CD4-positive, alpha-beta T cell (primary cell): Measurements from ENCODE around the gene ORAI3. TPM values are rescaled to one million over a fixed set of nuclear protein-coding genes. Genes with fewer than 3 reads are reported as not detected.

Source experiments
- ATAC-seq: fragments of 200-7000 bp; cut with Tn5 transposase; one replicate; pipeline ENCODE4 v1.10.0; 2022; ENCODE audit warnings: mild to moderate bottlenecking; ENCODE audit not compliant: poor library complexity
- CTCF ChIA-PET: fragments of 350-600 bp; sonication (Branson Sonifier 250); formaldehyde crosslinking; loops from one replicate; lab custom pipeline; 2021; ENCODE audit warnings: antibody characterized with exemption, inconsistent platforms; lab: Charles Lee
- POLR2A ChIA-PET: fragments of 350-600 bp; sonication (Branson Sonifier 250); formaldehyde crosslinking; loops from one replicate; lab custom pipeline; 2021; ENCODE audit warnings: antibody characterized with exemption, inconsistent platforms; lab: Charles Lee
- DNase-seq, 14 experiments: peaks; one replicate each; pipeline ENCODE4 v3.0.0-alpha.2; 2013 to 2020; ENCODE audit warnings: mixed read lengths in 2 of 14
- H3K27ac ChIP-seq, 2 donors: one replicate each; pipeline versions ENCODE4 v1.5.1 to v1.7.0; 2013; ENCODE audit warnings: low read length in 2 of 2, low read depth in 1 of 2, mild to moderate bottlenecking in 1 of 2
- H3K27me3 ChIP-seq, 2 experiments: 1 replicate in 1 of 2; 2 replicates in 1 of 2; pipeline versions ENCODE4 v1.6.1 to v1.7.0; 2013; ENCODE audit warnings: low read length in 2 of 2, control low read depth in 1 of 2, mild to moderate bottlenecking in 1 of 2, moderate library complexity in 1 of 2; ENCODE audit not compliant: insufficient read depth in 2 of 2, control insufficient read depth in 1 of 2
- H3K36me3 ChIP-seq: one replicate; pipeline ENCODE4 v1.6.1; 2013; ENCODE audit warnings: low read length, control low read depth; ENCODE audit not compliant: insufficient read depth
- H3K4me1 ChIP-seq: one replicate; pipeline ENCODE4 v1.6.1; 2013; ENCODE audit warnings: low read length, control low read depth; ENCODE audit not compliant: insufficient read depth
- H3K4me3 ChIP-seq: one replicate; pipeline ENCODE4 v1.5.1; 2013; ENCODE audit warnings: mild to moderate bottlenecking, low read length, moderate library complexity
- H3K9me3 ChIP-seq, 2 experiments: 1 replicate in 1 of 2; 2 replicates in 1 of 2; pipeline versions ENCODE4 v1.6.1 to v1.7.0; 2013; ENCODE audit warnings: low read length in 2 of 2, mild to moderate bottlenecking in 2 of 2, control low read depth in 1 of 2, moderate library complexity in 1 of 2; ENCODE audit not compliant: control insufficient read depth in 1 of 2, insufficient read depth in 1 of 2
- H3K27ac Mint-ChIP-seq: one replicate; pipeline ENCODE4 v1.8.0; 2020; ENCODE audit warnings: mixed read lengths
- H3K27me3 Mint-ChIP-seq: one replicate; pipeline ENCODE4 v1.8.0; 2021; ENCODE audit warnings: mixed read lengths
- H3K36me3 Mint-ChIP-seq: one replicate; pipeline ENCODE4 v1.8.0; 2021; ENCODE audit warnings: low read depth, mixed read lengths
- H3K4me1 Mint-ChIP-seq: one replicate; pipeline ENCODE4 v1.8.0; 2021; ENCODE audit warnings: low read depth, mixed read lengths
- H3K4me3 Mint-ChIP-seq: one replicate; pipeline ENCODE4 v1.8.0; 2020; ENCODE audit warnings: mild to moderate bottlenecking, mixed read lengths
- H3K9me3 Mint-ChIP-seq: one replicate; pipeline ENCODE4 v1.8.0; 2020; ENCODE audit warnings: mixed read lengths
- CTCF ChIP-seq: fragments of 200-600 bp; IDR thresholded peaks from one replicate; pipeline ENCODE4 v1.8.0; 2022; ENCODE audit warnings: antibody characterized with exemption, mild to moderate bottlenecking
- intact Hi-C, 2 experiments: fragments of 100-400 bp; cut with DNase I in 1 of 2; cut with micrococcal nuclease in 1 of 2; formaldehyde crosslinking; loops; one replicate each; pipeline versions ENCODE4 v1.15.1 to v1.9.0; 2023 to 2025; cut with DNase I, micrococcal nuclease
- total RNA-seq, 174 experiments: library from RNA in 2 of 174; stranded (reverse) in 2 of 174; gene quantifications; one replicate each; pipeline ENCODE4 v1.2.3 and lab custom pipeline; 2021 to 2026

The ORAI3 gene
- total RNA-seq, 2 experiments from 2014 or later: 3.0 to 4.5 TPM

GRCh38 chr16:30941600-30942425 is 7.1 kb upstream of the ORAI3 start:
- H3K27me3 ChIP-seq: no peaks in the 10 kb centered on the region

DNA sequence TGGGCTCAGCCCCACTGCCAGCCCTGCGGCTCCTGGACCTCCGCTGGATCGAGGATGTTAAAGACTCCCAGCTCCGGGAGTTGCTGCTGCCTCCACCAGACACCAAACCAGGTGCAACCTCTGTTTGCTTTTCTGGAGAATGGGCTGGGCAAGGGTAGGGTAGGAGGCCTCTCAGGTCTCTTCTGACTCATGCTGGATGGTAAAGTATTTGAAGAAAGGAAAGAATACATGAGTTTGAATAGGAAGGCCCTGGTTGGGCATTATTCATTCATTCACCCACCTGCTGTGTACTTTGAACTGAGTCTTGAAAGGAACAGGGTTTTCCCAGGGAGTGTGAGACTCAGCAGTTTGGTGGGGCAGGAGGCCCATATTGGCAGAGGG is 6.5 kb upstream of the ORAI3 start:
- H3K4me3 ChIP-seq: no peak overlapping the region
- H3K27ac ChIP-seq: peak overlapping the region in 1 of 2 donors; percentile 52
- H3K9me3 Mint-ChIP-seq: no peaks in the 10 kb centered on the region
- no peaks in the 10 kb centered on the region for H3K27me3 ChIP-seq
- peaks cover 10% of the 10 kb centered on the region for H3K36me3 Mint-ChIP-seq
- no peak overlapping the region for H3K4me3 Mint-ChIP-seq
- peaks cover 15% of the 10 kb centered on the region for H3K4me1 Mint-ChIP-seq
- DNase-seq: no peak
- TF ChIP-seq CTCF: no peak
- ChIA-PET POLR2A (interaction anchor here (1.7 kb wide), 1 partner anchor 98 kb away, joined by 9 read pairs; no protein-coding TSS in a partner anchor), CTCF (interaction anchor here (1.0 to 2.4 kb wide), 8 partner anchors 8 to 175 kb away, joined by 3 to 14 read pairs (median 5); partner anchors contain the start of gene KAT8)
- H3K27me3 Mint-ChIP-seq: no peaks in the 10 kb centered on the region
- H3K9me3 ChIP-seq: no peaks in the 10 kb centered on the region
- H3K27ac Mint-ChIP-seq: no peak overlapping the region
- peaks cover 7% of the 10 kb centered on the region for H3K36me3 ChIP-seq
- ATAC-seq: no peak
- H3K4me1 ChIP-seq: peaks cover 13% of the 10 kb centered on the region
- intact Hi-C loops: loop anchor here (1.0 kb wide), 1 partner anchor 98 kb away; no protein-coding TSS in a partner anchor

More at GRCh38 chr16:30941600-30942425, 7.1 kb upstream of the ORAI3 start:
- Mint-ChIP-seq H3K27ac (no peak overlapping the region), H3K9me3 (no peaks in the 10 kb centered on the region), H3K36me3 (peaks cover 10% of the 10 kb centered on the region), H3K4me1 (peaks cover 19% of the 10 kb centered on the region), H3K27me3 (no peaks in the 10 kb centered on the region), H3K4me3 (no peak overlapping the region)
- Histone ChIP-seq H3K4me1 (peaks cover 13% of the 10 kb centered on the region), H3K4me3 (no peak overlapping the region), H3K9me3 (no peaks in the 10 kb centered on the region), H3K27ac (peak overlapping the region in 1 of 2 donors; percentile 52), H3K36me3 (peaks cover 7% of the 10 kb centered on the region)
- intact Hi-C loops: loop anchor here (1.0 kb wide), 1 partner anchor 98 kb away; no protein-coding TSS in a partner anchor
- peak; percentile 95 for ATAC-seq
- CTCF ChIA-PET: interaction anchor here (0.6 to 2.4 kb wide), 10 partner anchors 9 to 176 kb away, joined by 3 to 14 read pairs (median 4); partner anchors contain the start of gene KAT8
- peak; percentile 87 for TF ChIP-seq CTCF
- POLR2A ChIA-PET: interaction anchor here (1.7 kb wide), 1 partner anchor 97 kb away, joined by 9 read pairs; no protein-coding TSS in a partner anchor
- peak; percentile 34 to 85 (median 50) for DNase-seq

DNA sequence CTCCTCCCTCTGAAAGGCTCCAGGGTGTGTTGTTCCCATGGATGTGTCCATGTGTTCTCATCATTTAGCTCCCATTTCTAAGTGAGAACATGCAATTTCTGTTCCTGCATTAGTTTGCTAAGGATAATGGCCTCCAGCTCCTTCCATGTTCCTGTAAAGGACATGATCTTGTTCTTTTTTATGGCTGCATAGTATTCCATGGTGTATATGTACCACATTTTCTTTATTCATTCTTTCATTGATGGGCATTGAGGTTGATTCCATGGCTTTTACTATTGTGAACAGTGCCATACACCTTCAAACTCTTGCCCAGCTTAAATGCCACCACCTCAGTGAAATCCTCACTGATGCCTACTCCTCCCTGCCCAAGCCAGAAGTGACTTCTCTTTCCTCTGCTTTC is 4.5 kb upstream of the ORAI3 start:
- Histone ChIP-seq H3K4me1 (peaks cover 18% of the 10 kb centered on the region), H3K36me3 (peaks cover 7% of the 10 kb centered on the region), H3K9me3 (no peaks in the 10 kb centered on the region), H3K27ac (no peak overlapping the region), H3K4me3 (no peak overlapping the region), H3K27me3 (no peaks in the 10 kb centered on the region)
- no peak for ATAC-seq
- no peak for DNase-seq
- no peak for TF ChIP-seq CTCF
- CTCF ChIA-PET: no interaction called here
- Mint-ChIP-seq H3K36me3 (peaks cover 10% of the 10 kb centered on the region), H3K9me3 (no peaks in the 10 kb centered on the region), H3K4me3 (no peak overlapping the region), H3K27ac (no peak overlapping the region), H3K27me3 (no peaks in the 10 kb centered on the region), H3K4me1 (peaks cover 10% of the 10 kb centered on the region)
- POLR2A ChIA-PET: interaction anchor here (1.0 kb wide), 1 partner anchor 10 kb away, joined by 4 read pairs; no protein-coding TSS in a partner anchor
- intact Hi-C loops: no loop called here
